PFSK-1 (cell line): ENCODE data around the gene OSBPL8.

Experiments used
- FOXP2 ChIP-seq: optimal IDR thresholded peaks from 2 replicates; pipeline ENCODE3; 2011; ENCODE audit warnings: borderline replicate concordance, control low read depth, inconsistent platforms; ENCODE audit not compliant: insufficient read depth; ENCODE audit errors: extremely low read length, extremely low read depth
- POLR2AphosphoS5 ChIP-seq: IDR thresholded peaks from 2 replicates; pipeline ENCODE4 v1.6.1; 2012; ENCODE audit warnings: low read depth, mild to moderate bottlenecking, control low read depth, low read length, moderate library complexity
- REST ChIP-seq, 2 experiments: IDR thresholded peaks; 2 replicates each; pipeline versions ENCODE4 v1.6.1 to v1.8.0; 2011 to 2012; ENCODE audit warnings: low read depth in 2 of 2, low read length in 2 of 2, control low read depth in 1 of 2, inconsistent platforms in 1 of 2, mild to moderate bottlenecking in 1 of 2, moderate library complexity in 1 of 2; ENCODE audit not compliant: insufficient read depth in 1 of 2
- SIN3A ChIP-seq: IDR thresholded peaks from 2 replicates; pipeline ENCODE4 v1.6.1; 2012; ENCODE audit warnings: mild to moderate bottlenecking, low read length, moderate library complexity, borderline replicate concordance; ENCODE audit not compliant: insufficient read depth
- TAF1 ChIP-seq: IDR thresholded peaks from 2 replicates; pipeline ENCODE4 v1.6.1; 2012; ENCODE audit warnings: low read length, control low read depth, borderline replicate concordance; ENCODE audit not compliant: insufficient read depth

Gene OSBPL8

DNA sequence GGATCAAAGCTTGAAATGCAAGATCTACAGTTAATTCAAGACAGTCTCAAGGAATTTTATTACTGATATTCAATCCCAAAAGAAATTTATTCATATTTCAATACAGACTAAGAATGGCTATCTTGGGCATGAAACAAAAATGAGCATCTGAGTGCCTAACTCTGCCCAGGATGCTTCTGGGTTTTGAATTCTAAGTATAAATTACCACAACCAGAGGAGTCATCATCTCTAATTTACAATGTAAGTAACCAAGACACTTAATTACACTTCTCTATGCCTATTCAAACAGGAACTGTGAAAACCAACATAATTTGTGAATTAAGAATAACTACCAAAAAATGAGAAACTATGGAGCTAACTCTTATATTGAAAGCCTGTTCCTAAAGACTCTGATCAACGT, 14.1 kb downstream of the OSBPL8 start:
- TF ChIP-seq POLR2AphosphoS5 (no peak), TAF1 (no peak), SIN3A (no peak), FOXP2 (no peak), REST (IDR thresholded peaks at IDR 0.05; ENCODE audit: insufficient read depth in 1 of 2, low read depth in 2 of 2, low read length in 2 of 2) (no peak)

GRCh38 chr12:76544601-76545261, 14.8 kb downstream of the OSBPL8 start:
- TF ChIP-seq REST (IDR thresholded peaks at IDR 0.05; ENCODE audit: insufficient read depth in 1 of 2, low read depth in 2 of 2, low read length in 2 of 2) (no peak), FOXP2 (no peak)

DNA sequence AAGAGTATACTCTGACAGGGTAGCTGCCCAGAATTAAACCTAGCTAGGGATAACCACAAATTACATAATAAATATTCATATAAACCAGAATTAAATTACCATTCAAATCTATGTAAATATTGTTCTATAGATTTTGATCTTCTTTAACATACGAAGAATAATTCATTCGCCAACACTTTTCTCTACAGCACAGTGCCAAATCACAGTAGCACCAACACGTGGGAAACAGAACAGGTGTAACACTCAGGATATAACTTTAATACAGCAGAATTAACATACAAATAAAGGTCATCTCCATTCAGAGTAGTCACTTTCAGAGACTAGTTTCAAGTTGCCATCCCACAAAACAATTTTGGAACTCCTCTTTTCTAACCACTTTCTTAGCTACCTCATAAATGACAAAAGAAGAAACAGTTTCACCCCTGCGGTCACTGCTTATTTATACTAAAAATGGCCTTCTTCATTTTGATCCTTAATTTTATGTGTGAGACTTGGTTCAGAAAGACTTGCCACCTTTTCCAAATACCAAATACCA, 15.7 kb downstream of the OSBPL8 start:
- TF ChIP-seq FOXP2 (no peak), POLR2AphosphoS5 (no peak), REST (IDR thresholded peaks at IDR 0.05; ENCODE audit: insufficient read depth in 1 of 2, low read depth in 2 of 2, low read length in 2 of 2) (no peak), SIN3A (no peak), TAF1 (no peak)

DNA sequence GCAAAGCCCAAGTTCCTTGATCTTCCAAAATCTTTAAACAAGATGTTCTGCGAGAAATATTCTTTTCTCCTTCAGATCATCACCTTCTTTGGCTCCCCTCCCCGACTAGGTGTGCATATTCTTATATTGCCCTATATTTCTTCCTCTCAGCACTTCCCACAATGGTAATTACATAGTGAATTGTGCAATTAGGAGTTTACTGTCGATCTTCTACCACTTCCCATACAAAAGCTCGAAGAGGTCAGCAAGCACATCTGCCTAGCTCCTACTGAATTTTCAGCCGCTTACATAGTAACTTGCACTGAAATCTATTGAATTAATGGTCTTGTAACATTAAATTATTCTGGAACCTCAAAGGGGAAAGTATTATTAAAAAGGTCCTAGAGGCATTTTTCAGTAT, 16.7 kb downstream of the OSBPL8 start:
- TF ChIP-seq POLR2AphosphoS5 (no peak), REST (IDR thresholded peaks at IDR 0.05; ENCODE audit: insufficient read depth in 1 of 2, low read depth in 2 of 2, low read length in 2 of 2) (no peak), TAF1 (no peak), FOXP2 (no peak), SIN3A (no peak)

DNA sequence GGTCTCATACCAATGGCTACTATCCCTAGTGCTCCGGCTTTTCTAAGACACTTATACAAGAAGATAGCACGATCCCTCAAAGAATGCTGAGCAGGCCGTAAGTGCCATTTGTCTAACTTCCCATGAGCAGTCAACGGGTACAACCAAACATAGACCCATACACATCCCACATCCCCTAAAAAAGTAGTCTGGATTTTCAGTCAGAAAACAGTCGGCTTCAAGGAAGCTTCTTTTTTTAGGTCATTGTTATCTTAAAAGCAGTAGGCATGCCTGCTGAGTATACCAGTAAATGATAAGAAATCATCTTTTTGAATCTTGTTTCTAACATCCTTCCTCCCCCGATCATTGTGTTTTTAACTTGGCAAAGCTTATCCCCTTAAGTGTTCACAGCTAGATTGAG, 19.8 kb downstream of the OSBPL8 start:
- no peak for TF ChIP-seq SIN3A
- TF ChIP-seq FOXP2: no peak
- no peak for TF ChIP-seq REST (IDR thresholded peaks at IDR 0.05; ENCODE audit: insufficient read depth in 1 of 2, low read depth in 2 of 2, low read length in 2 of 2)
- no peak for TF ChIP-seq TAF1
- TF ChIP-seq POLR2AphosphoS5: no peak
